DOHH2 (cell line): ENCODE data around the gene RCHY1.

Experiments
- H3F3A ChIP-seq: fragments of 200-600 bp; sonication (generic), shearing (Covaris generic); 2 replicates; pipeline ENCODE4 v1.6.0; 2016; ENCODE audit warnings: antibody characterized with exemption, mild to moderate bottlenecking; ENCODE audit not compliant: control insufficient read depth, insufficient read depth
- H3K27ac ChIP-seq: fragments of 200-600 bp; sonication (generic); 2 replicates; pipeline ENCODE4 v1.5.1; 2014; ENCODE audit warnings: low read depth, mild to moderate bottlenecking, low read length, moderate library complexity
- H3K27me3 ChIP-seq: fragments of 200-600 bp; sonication (generic); 2 replicates; pipeline ENCODE4 v1.6.1; 2014; ENCODE audit warnings: mild to moderate bottlenecking, low read length, mixed read lengths; ENCODE audit not compliant: control insufficient read depth
- H3K36me3 ChIP-seq: fragments of 200-600 bp; sonication (generic); 2 replicates; pipeline ENCODE4 v1.6.1; 2014; ENCODE audit warnings: mild to moderate bottlenecking, low read length, moderate library complexity, mixed read lengths; ENCODE audit not compliant: control insufficient read depth
- H3K4me1 ChIP-seq: fragments of 200-600 bp; sonication (generic); 2 replicates; pipeline ENCODE4 v1.6.1; 2014; ENCODE audit warnings: mild to moderate bottlenecking, low read length, mixed read lengths; ENCODE audit not compliant: control insufficient read depth
- H3K4me2 ChIP-seq: fragments of 200-600 bp; sonication (generic); 2 replicates; pipeline ENCODE4 v1.6.0; 2014; ENCODE audit warnings: mild to moderate bottlenecking, low read length, moderate library complexity
- H3K4me3 ChIP-seq: fragments of 200-600 bp; sonication (generic); 2 replicates; pipeline ENCODE4 v1.5.1; 2014; ENCODE audit warnings: mild to moderate bottlenecking, low read length, mixed read lengths
- H3K79me2 ChIP-seq: fragments of 200-600 bp; sonication (generic); 2 replicates; pipeline ENCODE4 v1.6.1; 2014; ENCODE audit warnings: mild to moderate bottlenecking, low read length, mixed read lengths; ENCODE audit not compliant: control insufficient read depth
- H3K9me2 ChIP-seq: fragments of 200-600 bp; sonication (generic); replicated peaks from 2 replicates; pipeline ENCODE4 v1.6.1; 2014; ENCODE audit warnings: mild to moderate bottlenecking, low read length, mixed read lengths; ENCODE audit not compliant: control insufficient read depth
- H3K9me3 ChIP-seq: fragments of 200-600 bp; sonication (generic); 2 replicates; pipeline ENCODE4 v1.6.1; 2014; ENCODE audit warnings: antibody characterized with exemption, low read length, mixed read lengths; ENCODE audit not compliant: control insufficient read depth, insufficient read depth
- H4K20me1 ChIP-seq: fragments of 200-600 bp; sonication (generic); 2 replicates; pipeline ENCODE4 v1.6.0; 2014; ENCODE audit warnings: low read depth, mild to moderate bottlenecking, antibody characterized with exemption, low read length, moderate library complexity; ENCODE audit not compliant: control insufficient read depth, insufficient read depth
- EZH2phosphoT487 ChIP-seq: fragments of 200-600 bp; sonication (generic); IDR thresholded peaks from 2 replicates; pipeline ENCODE4 v1.6.1; 2017; ENCODE audit warnings: borderline replicate concordance, mild to moderate bottlenecking, antibody characterized with exemption, low read length, moderate library complexity, mixed read lengths
- TF ChIP-seq, protein P1 (sequence below): fragments of 200-600 bp; sonication (generic); IDR thresholded peaks from one replicate; pipeline ENCODE4 v1.5.1; 2014; ENCODE audit warnings: antibody characterized with exemption, mild to moderate bottlenecking, low read depth, low read length; ENCODE audit not compliant: poor library complexity, severe bottlenecking

RCHY1 gene

DNA sequence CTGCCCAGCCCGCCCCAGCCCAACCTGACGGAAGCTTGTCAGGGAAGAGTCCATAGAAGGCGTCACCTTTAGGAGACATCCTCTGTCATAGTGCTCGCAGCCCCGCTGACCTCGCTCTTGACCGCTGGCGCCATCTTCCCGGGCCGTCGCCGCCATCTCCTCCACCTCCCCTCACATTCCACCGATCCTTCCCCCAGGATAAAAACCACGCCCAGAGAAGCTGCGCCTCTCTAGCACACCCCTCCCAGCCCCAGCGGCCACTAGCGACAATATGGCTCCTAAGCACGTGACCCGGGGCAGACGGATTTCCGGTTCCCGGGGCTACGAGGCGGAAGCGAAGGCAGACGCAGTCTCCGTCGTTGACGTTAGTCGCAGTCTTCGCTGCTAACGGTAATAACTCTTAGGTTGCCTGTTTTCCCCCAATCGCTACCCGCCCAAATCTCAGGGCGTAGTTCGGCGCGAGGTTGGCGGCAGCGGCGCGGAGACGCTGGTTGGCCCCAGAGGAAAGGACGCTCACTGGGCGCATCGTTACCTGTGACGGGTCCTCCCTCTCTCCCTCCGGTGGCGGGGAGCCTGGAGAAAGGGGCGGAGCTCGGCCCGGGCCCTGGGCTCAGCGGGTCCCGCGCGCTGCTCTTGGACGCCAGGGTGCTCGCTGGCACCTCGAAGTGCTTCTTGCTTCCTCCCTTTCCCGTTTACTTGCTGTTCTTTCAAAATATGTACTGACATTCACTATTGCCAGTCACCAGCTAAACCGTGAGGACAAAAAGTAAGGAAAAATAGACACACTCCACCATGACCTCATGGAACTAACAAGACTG is at the start of gene RCHY1, which contains the start of gene THAP6:
Gene RCHY1 (minus strand): TSS at position 273 of the 818 bp plus-strand sequence. CDS start 117 bp downstream, at position 156.
Gene THAP6 (plus strand): TSS at position 343 of the 818 bp plus-strand sequence. CDS start 980 bp downstream, outside the sequence.
- 0 out of 2 replicates have a peak, but pooled peaks cover 3% of the 10 kb centered on the region for H4K20me1 ChIP-seq
- H3K4me1 ChIP-seq, result peaks cover 41% of the 10 kb centered on the region
- H3K4me3 ChIP-seq, result peak within 1 kb of the TSS; percentile 89
- H3F3A ChIP-seq, result peaks cover 5% of the 10 kb centered on the region
- TF ChIP-seq EZH2phosphoT487, result no peak
- TF ChIP-seq, protein P1, sequence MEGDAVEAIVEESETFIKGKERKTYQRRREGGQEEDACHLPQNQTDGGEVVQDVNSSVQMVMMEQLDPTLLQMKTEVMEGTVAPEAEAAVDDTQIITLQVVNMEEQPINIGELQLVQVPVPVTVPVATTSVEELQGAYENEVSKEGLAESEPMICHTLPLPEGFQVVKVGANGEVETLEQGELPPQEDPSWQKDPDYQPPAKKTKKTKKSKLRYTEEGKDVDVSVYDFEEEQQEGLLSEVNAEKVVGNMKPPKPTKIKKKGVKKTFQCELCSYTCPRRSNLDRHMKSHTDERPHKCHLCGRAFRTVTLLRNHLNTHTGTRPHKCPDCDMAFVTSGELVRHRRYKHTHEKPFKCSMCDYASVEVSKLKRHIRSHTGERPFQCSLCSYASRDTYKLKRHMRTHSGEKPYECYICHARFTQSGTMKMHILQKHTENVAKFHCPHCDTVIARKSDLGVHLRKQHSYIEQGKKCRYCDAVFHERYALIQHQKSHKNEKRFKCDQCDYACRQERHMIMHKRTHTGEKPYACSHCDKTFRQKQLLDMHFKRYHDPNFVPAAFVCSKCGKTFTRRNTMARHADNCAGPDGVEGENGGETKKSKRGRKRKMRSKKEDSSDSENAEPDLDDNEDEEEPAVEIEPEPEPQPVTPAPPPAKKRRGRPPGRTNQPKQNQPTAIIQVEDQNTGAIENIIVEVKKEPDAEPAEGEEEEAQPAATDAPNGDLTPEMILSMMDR, result no peak
- no peaks in the 10 kb centered on the region for H3K27me3 ChIP-seq
- no peaks in the 10 kb centered on the region for H3K9me2 ChIP-seq
- peaks cover 65% of the 10 kb centered on the region for H3K79me2 ChIP-seq
- peaks cover 53% of the 10 kb centered on the region for H3K36me3 ChIP-seq
- peak within 1 kb of the TSS; percentile 85 for H3K27ac ChIP-seq
- H3K4me2 ChIP-seq, result peak within 1 kb of the TSS; percentile 96
- H3K9me3 ChIP-seq, result peaks cover 6% of the 10 kb centered on the region; the same call in 1 of the 2 replicates

DNA sequence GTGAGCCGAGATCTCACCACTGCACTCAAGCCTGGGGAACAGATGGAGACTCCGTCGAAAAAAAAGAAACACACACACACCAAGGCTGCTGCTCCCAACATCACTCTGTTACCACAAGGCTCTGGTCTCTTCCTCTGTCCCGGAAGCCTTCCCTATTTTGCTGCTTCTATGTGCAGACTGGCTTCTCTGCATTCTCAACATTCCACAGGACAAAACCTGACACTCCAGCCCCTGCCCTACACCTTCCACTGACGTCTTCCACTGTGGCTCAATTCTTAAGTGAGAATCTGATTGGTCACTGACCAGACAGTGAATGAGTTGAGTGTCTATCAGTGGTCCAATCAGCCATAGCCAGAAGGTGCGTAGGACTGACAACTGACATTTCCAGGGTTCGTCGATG is 47.6 kb upstream of the RCHY1 start:
- H3K27ac ChIP-seq, result no peak overlapping the region
- H3K27me3 ChIP-seq, result peaks cover 10% of the 10 kb centered on the region
- no peak overlapping the region for H3K4me3 ChIP-seq
- TF ChIP-seq, protein P1, result no peak
- no peak for TF ChIP-seq EZH2phosphoT487
- H3K4me1 ChIP-seq, result peaks cover 7% of the 10 kb centered on the region
- H3K36me3 ChIP-seq, result no peaks in the 10 kb centered on the region
- no peaks in the 10 kb centered on the region for H3K9me3 ChIP-seq
- no peaks in the 10 kb centered on the region for H4K20me1 ChIP-seq
- no peak overlapping the region for H3K4me2 ChIP-seq
- H3F3A ChIP-seq, result no peaks in the 10 kb centered on the region
- no peaks in the 10 kb centered on the region for H3K9me2 ChIP-seq
- no peaks in the 10 kb centered on the region for H3K79me2 ChIP-seq

DNA sequence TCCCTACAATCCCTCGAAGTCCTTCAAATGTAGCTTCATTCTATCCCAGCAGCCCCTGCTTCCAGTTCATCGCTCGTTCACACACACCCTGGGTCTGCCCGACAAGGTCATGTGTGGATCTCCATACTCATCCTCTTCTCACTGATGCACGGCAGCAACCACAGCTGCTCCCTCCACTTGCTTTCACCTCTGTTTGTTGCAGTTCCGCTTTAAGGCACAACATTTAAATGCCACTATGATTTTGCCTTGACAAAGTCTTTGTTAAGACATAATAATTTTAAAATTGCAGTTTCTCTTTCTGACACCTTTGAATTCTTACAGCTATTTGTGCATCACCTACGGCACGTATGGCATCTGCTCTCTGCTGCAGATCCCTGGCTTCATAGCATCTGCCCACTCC is 43.5 kb upstream of the RCHY1 start:
- peaks cover 16% of the 10 kb centered on the region for H3K4me1 ChIP-seq
- H3K4me3 ChIP-seq, result no peak overlapping the region
- no peaks in the 10 kb centered on the region for H3K36me3 ChIP-seq
- H3K27me3 ChIP-seq, result peaks cover 22% of the 10 kb centered on the region
- no peaks in the 10 kb centered on the region for H3K9me3 ChIP-seq
- TF ChIP-seq, protein P1, result no peak
- no peak for TF ChIP-seq EZH2phosphoT487
- H3K4me2 ChIP-seq, result peak overlapping the region; percentile 1; the same call in 1 of the 2 replicates
- H3K79me2 ChIP-seq, result no peaks in the 10 kb centered on the region
- H3K9me2 ChIP-seq, result no peaks in the 10 kb centered on the region
- H3F3A ChIP-seq, result no peaks in the 10 kb centered on the region
- no peak overlapping the region for H3K27ac ChIP-seq
- H4K20me1 ChIP-seq, result no peaks in the 10 kb centered on the region
